Stimulated activated CD4-positive, alpha-beta T cell treated with anti-CD3 and anti-CD28 coated beads, Interleukin-4, amount 100 ng/mL, for 48 hours (primary cell): ENCODE measurements around the gene SCN1A.
"Not testable (repeated sequence)": the region's sequence is repeated elsewhere in the genome, so short reads cannot be mapped to it uniquely, and the experiment has no call there.

Experiments
- DNase-seq, 2 donors: peaks; one replicate each; pipeline ENCODE4 v3.0.0-alpha.2; 2020; ENCODE audit warnings: low read depth in 2 of 2

The SCN1A gene

DNA sequence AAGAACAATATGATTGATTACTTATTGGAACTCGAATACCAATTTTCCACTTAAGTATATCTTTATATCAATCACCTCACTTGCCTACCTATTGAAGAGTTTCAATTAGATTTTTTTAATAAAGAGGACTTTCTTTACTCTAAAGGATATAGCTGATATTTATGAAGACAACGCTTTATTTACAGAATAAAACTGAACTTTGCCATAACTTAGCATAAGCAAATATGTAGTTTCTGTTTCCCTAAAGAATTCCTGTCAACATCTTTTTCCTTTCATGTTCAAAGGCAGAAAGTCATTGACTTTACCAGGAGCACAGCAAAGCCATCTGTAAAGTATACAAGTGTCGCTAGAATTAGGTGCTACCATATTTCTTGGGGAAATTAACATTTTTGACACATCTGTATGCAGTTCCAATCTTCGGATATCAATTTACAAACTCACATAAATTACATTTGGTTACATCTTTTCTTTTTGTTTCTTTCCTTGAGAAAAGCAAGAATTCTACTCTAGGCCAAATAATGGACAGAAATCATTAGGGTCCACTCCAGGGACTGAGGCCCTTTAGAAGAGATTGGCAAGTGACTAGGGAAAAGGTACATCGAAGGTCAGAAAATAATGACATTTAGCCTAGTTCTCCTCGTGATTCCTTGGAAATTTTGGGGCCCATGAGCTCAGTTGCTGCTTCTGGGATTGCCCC, 7.5 kb upstream of the SCN1A start:
- no peak for DNase-seq

DNA sequence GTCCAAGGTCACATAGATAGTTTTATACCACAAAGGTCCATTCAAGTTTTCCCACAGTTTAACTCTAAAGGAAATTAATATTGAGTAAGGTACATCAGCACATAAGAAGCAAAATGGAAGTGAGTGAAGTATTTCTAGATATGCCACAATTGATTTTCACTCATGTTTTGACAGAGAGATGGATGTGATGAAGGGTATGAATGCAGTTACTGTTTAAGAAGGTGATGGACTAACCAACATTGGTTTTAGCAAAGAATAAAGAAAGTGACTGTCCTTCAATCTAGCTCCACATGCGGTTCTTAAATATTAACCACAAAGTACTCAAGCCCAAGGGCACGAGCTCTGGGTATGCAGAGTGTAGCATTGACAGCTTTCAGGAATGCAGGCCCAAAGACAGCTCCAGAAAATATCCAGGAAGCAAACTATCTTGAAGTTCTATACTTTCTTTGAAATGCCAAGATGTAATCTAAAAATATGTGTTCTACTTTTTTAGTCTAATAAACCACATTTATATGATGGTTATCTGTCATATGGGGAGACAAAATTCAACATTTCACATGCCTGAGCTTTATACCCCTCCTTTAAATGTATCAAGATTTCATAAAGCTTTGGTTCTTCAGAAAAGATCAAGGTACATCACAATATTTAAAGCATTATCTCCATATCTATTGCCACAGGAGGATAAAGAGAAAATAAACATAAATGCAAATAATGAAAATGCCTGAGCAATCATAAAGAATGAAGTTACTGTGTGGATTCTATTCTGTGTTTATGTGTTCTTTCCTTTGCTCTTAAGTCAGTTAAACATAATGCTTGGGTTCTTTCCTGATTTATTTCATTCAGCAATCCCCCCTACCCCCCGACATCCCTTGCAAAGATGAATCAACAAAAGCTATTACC, 6.7 kb upstream of the SCN1A start:
- DNase-seq, result no peak

DNA sequence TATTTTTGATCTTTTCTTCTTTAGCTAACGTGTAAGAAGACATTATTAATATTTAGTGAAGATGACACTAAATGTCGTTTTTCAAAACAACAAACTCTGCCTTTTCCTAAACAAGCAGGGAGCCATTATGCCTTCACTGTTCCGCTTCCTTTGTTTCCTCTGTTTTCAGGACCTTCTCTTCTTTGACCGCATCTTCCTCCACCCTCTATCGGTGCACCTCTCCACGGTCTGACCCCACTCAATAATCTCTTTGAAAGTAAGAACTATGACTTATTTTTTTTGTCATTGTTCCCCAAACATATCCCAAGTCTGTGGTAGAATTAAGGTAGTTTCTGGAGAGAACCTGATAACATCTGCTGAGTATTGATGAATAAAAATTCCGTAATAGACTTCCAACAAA, 5.8 kb upstream of the SCN1A start:
- DNase-seq, result no peak

GRCh38 chr2:166128156-166128505, 311 bp upstream of the SCN1A start:
- no peak for DNase-seq

- no peak for DNase-seq
Measured at GRCh38 chr2:166126007-166126639, 1.7 kb downstream of the SCN1A start.

DNA sequence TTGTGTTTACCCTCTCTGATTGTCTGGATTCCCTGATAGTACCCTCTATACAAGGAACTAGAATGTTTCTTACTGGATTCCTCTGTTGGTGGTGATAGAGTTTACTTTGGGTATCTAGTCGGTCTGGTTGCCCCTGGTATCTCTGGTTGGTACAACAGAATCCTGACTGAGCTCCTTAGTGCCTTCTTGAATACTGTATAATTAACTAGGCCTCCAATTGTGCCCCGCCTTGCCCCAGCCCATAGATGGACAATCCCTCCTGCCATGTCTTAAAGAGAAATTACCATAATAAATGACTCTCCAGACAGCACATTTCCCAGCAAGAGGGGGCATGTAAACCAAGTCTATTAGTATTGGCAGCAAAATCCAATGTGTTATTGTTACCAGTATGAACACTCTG, 2.3 kb downstream of the SCN1A start:
- no peak for DNase-seq

- DNase-seq, result no peak
Measured at GRCh38 chr2:166118180-166118579, 9.6 kb downstream of the SCN1A start.

DNA sequence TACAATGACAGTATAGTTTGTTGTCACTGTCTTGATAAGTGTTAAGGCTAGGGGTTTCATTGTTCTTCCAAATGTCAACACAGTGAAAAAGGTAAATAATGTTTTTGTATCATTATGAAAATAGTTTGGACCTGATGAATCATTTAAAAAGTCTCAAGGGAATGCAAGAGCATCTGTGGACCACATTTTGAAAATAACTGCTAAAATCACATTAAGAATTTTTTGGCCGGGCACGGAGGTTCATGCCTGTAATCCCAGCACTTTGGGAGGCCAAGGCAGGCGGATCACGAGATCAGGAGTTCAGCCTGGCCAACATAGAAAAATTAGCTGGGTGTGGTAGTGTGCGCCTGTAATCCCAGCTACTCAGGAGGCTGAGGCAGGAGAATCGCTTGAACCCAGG, 10.3 kb downstream of the SCN1A start:
- DNase-seq, result no peak

DNA sequence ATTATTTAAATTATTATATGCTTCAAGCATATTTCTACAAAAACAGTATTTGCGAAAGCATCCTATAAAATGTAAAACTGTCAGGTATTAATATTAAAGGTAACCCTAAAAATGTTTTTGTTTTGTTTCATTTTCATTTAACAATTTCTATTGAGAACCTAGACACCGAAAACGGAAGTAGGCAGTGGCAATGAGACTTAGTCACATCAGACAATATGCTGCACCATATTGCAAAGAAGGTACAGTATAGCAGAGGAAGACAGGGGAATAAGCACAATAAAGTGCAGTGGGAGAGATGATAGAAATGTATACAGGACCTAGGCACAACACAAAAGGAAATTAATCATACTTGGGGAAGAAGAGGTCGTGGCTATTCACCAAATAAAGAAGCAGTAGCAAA, 12.2 kb downstream of the SCN1A start:
- DNase-seq, result no peak

- no peak for DNase-seq
Measured at GRCh38 chr2:166112193-166112605, 15.6 kb downstream of the SCN1A start.

- no peak for DNase-seq
Measured at GRCh38 chr2:166106431-166107015, 21.3 kb downstream of the SCN1A start.

GRCh38 chr2:166104773-166105172, 23.0 kb downstream of the SCN1A start:
- DNase-seq, result no peak

- no peak for DNase-seq
Measured at GRCh38 chr2:166104084-166104483, 23.7 kb downstream of the SCN1A start.

- not testable (repeated sequence) for DNase-seq
Measured at GRCh38 chr2:166103277-166103676, 24.5 kb downstream of the SCN1A start.

- DNase-seq, result no peak
Measured at GRCh38 chr2:166094325-166094724, 33.5 kb downstream of the SCN1A start.

DNA sequence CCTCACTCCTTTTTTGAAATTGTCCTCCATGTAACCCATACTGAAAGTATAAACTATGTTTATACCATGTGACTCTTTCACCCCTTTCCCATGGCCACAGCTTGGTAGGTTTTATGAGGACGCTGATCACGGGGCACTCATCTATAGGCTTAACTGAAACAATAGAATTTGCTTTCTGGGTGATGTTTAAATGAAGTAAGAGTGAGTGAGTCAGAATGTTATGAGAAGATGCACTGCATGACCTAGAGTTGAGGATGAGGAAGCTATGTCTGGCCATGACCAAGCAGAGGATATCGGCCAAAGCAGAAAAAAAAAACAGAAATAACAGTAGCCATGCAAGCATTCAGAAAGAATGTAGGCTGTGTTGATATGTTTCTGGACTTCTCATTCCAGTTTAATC, 34.9 kb downstream of the SCN1A start:
- DNase-seq, result no peak

- no peak for DNase-seq
Measured at GRCh38 chr2:166091439-166091838, 36.4 kb downstream of the SCN1A start.

DNA sequence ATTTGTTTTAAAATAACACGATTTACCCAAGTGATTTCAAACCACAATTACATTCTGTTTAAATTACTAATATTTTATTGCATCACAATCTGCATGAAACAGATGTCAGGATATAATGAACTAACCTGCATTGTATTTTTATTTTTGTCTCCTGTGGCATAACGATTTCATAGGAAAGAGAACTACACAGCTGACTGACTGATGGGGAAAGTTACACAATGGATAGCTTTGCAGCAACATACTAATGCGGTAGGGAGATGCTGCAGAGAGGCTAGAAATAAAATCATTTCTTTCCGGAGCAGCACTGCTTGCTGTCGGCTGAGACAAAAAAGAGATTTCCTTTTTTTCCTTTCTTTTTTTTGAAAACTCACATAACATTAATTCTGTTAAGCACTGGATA, 36.9 kb downstream of the SCN1A start:
- no peak for DNase-seq

DNA sequence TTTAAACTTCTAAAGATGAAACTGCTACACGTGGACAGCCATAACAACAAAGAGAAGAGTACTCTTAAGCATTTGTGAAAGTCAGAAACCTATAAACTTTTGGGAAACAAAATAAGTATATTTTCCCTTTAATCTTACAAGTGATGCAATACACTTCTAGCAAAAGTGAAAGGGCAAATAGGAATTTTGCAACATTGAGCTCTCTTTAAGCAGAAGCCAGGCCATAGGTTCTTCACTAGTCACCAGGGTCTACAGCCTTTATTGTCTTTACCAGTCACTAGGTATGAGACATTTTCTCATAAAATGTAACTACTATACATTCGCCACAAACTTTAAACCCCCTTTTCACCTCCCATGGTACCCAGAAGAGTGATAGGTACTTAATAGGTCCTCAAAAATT, 37.5 kb downstream of the SCN1A start:
- no peak for DNase-seq

DNA sequence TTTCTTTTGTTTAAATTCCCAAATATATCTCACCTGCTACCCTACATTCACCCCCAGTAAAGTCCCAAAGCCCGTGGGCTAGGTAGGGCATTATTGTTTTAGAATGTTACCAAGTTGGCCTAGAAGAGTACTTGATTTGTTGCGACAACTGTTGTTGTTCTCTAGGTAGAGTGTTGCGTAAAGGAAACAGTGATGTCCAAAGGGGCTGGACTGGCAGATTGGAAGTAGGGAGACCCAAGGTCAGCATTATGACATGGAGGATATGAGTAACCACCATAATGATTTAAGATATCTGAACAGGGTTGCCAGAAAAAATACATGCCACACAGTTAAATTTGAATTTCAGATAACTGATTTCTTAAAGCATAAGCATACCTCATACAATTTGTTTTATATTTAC, 39.2 kb downstream of the SCN1A start:
- DNase-seq, result no peak

GRCh38 chr2:166084301-166084700, 43.5 kb downstream of the SCN1A start:
- no peak for DNase-seq

DNA sequence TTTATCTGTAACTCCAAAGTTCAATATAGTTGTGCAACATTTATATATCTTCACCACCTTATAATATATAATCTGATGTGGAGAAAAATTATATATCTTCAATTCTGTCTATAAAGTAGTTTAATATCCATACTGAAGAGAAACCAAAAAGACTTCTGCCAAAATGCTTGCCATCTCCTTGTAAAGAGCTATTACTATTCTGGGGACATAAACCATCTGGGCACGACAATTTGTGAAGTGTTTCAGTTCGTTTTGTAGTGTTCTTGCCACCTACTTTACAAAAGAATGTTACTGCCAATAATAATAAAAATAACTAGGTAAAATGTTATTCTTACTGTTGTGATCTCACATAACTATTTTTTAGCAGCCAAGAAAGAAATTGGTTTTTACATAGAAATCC, 45.1 kb downstream of the SCN1A start:
- no peak for DNase-seq

- no peak for DNase-seq
Measured at GRCh38 chr2:166081852-166082251, 46.0 kb downstream of the SCN1A start.
